DMS114 treated with DMSO at 0.1 percent for 48 hours (cell line): ENCODE results near the gene LMF1.
A peak's percentile ranks its signal among the peaks of the same experiment; 100 is the strongest.

Source experiments
- DNase-seq: peaks from one replicate; lab custom pipeline; 2025; ENCODE audit not compliant: unreplicated experiment; lab: John Stamatoyannopoulos, UW

The LMF1 gene

GRCh38 chr16:817001-817906 lies 153.5 kb downstream of the LMF1 start:
- no peak for DNase-seq

GRCh38 chr16:815861-816260 lies 154.9 kb downstream of the LMF1 start:
- DNase-seq: no peak

GRCh38 chr16:814974-815373 lies 155.8 kb downstream of the LMF1 start:
- DNase-seq: no peak

- no peak for DNase-seq
Observed at GRCh38 chr16:813916-814412, 156.8 kb downstream of the LMF1 start.

GRCh38 chr16:813204-813915 lies 157.4 kb downstream of the LMF1 start:
- DNase-seq: no peak

GRCh38 chr16:808085-808386 lies 162.7 kb downstream of the LMF1 start:
- no peak for DNase-seq

- DNase-seq: peak; percentile 79
Observed at GRCh38 chr16:807347-808084, 163.3 kb downstream of the LMF1 start.

- DNase-seq: no peak
Observed at GRCh38 chr16:805474-805873, 165.3 kb downstream of the LMF1 start.

GRCh38 chr16:804193-805048 lies 166.4 kb downstream of the LMF1 start:
- DNase-seq: no peak

GRCh38 chr16:803754-804080 lies 167.1 kb downstream of the LMF1 start:
- no peak for DNase-seq
